CD4-positive, alpha-beta T cell treated with Interleukin-12 subunit alpha and Interleukin-12 subunit beta, for 1 hour (primary cell): ENCODE measurements around the gene CHN2.

ENCODE experiments used
- DNase-seq: peaks from one replicate; pipeline ENCODE4 v3.0.0-alpha.2; 2020

The CHN2 gene

GRCh38 chr7:29445736-29446135 lies 251.2 kb downstream of the CHN2 start:
- DNase-seq: no peak

GRCh38 chr7:29447828-29448227 lies 253.3 kb downstream of the CHN2 start:
- DNase-seq: no peak

GRCh38 chr7:29449569-29450260 lies 255.1 kb downstream of the CHN2 start:
- no peak for DNase-seq

GRCh38 chr7:29453021-29453420 lies 258.4 kb downstream of the CHN2 start:
- no peak for DNase-seq

- DNase-seq: no peak
Observed at GRCh38 chr7:29454464-29454863, 259.9 kb downstream of the CHN2 start.

- DNase-seq: no peak
Observed at GRCh38 chr7:29454899-29455451, 260.4 kb downstream of the CHN2 start.

- DNase-seq: no peak
Observed at GRCh38 chr7:29457141-29457561, 262.6 kb downstream of the CHN2 start.

- no peak for DNase-seq
Observed at GRCh38 chr7:29457565-29458011, 263.0 kb downstream of the CHN2 start.

- no peak for DNase-seq
Observed at GRCh38 chr7:29458933-29459332, 264.4 kb downstream of the CHN2 start.

- no peak for DNase-seq
Observed at GRCh38 chr7:29459589-29459988, 265.0 kb downstream of the CHN2 start.

- DNase-seq: no peak
Observed at GRCh38 chr7:29461996-29462395, 267.4 kb downstream of the CHN2 start.

GRCh38 chr7:29463504-29464158 lies 269.1 kb downstream of the CHN2 start:
- no peak for DNase-seq

GRCh38 chr7:29464753-29465152 lies 270.2 kb downstream of the CHN2 start:
- DNase-seq: no peak

- DNase-seq: no peak
Observed at GRCh38 chr7:29467193-29467926, 272.8 kb downstream of the CHN2 start.

- no peak for DNase-seq
Observed at GRCh38 chr7:29468196-29468595, 273.6 kb downstream of the CHN2 start.

GRCh38 chr7:29469281-29469680 lies 274.7 kb downstream of the CHN2 start:
- no peak for DNase-seq

- DNase-seq: no peak
Observed at GRCh38 chr7:29469976-29470557, 275.5 kb downstream of the CHN2 start.

GRCh38 chr7:29471444-29472138 lies 277.0 kb downstream of the CHN2 start:
- DNase-seq: no peak

GRCh38 chr7:29476916-29477315 lies 282.3 kb downstream of the CHN2 start:
- no peak for DNase-seq

- DNase-seq: no peak
Observed at GRCh38 chr7:29478226-29478625, 283.7 kb downstream of the CHN2 start.

- no peak for DNase-seq
Observed at GRCh38 chr7:29478687-29479240, 284.2 kb downstream of the CHN2 start.
